Measurements from ENCODE around the gene PEPD.

Gene PEPD

GRCh38 chr19:33392341-33393285 lies 129.0 kb downstream of the PEPD start:
- TF ChIP-seq, protein P1, sequence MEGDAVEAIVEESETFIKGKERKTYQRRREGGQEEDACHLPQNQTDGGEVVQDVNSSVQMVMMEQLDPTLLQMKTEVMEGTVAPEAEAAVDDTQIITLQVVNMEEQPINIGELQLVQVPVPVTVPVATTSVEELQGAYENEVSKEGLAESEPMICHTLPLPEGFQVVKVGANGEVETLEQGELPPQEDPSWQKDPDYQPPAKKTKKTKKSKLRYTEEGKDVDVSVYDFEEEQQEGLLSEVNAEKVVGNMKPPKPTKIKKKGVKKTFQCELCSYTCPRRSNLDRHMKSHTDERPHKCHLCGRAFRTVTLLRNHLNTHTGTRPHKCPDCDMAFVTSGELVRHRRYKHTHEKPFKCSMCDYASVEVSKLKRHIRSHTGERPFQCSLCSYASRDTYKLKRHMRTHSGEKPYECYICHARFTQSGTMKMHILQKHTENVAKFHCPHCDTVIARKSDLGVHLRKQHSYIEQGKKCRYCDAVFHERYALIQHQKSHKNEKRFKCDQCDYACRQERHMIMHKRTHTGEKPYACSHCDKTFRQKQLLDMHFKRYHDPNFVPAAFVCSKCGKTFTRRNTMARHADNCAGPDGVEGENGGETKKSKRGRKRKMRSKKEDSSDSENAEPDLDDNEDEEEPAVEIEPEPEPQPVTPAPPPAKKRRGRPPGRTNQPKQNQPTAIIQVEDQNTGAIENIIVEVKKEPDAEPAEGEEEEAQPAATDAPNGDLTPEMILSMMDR (conservative IDR thresholded peaks at IDR 0.05; ENCODE audit: low read depth, low read length) = no peak
- H3K4me3 ChIP-seq (ENCODE audit: low read length) = no peak overlapping the region
- no peak for DNase-seq (ENCODE audit: low read depth)

- H3K4me3 ChIP-seq (ENCODE audit: low read length) = no peak overlapping the region
- no peak for DNase-seq (ENCODE audit: low read depth)
- TF ChIP-seq, protein P1 (conservative IDR thresholded peaks at IDR 0.05; ENCODE audit: low read depth, low read length) = no peak
Observed at GRCh38 chr19:33391631-33392249, 129.9 kb downstream of the PEPD start.

DNA sequence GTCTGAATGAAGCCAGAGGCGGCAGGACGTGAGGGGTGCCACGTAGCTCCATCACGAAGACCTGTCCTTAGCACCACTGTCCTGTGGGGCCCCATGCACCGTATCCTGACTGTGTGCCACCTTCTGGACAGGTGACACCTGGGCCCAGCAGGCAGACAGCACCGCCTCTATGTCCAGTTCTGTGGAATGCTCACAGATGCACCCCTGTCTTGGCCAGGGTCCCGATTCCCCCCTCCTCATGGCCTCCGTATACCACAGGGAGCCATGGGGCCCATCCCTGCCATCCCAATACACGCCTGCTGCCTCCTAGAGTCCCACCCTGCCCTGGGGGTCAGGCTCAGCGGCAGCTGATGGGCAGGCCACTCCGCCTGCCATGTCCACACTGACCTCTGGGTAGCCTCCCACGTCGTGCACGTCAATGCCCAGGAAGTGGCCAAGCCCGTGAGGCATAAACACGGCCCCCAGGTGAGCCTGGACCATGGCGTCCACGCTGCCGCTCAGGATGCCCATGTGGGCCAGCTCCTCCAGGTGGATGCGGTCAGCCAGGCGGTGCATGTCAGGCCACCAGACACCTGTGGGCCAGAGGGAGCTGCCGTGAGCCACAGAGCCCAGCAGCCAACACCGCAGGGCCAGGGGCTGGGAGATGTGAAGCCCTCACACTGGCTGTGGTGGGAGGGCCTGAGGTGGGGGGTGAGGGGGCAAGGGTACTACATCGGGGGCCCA lies 130.5 kb downstream of the PEPD start:
- no peak overlapping the region for H3K4me3 ChIP-seq (ENCODE audit: low read length)
- DNase-seq (ENCODE audit: low read depth) = no peak

GRCh38 chr19:33390101-33390907 lies 131.3 kb downstream of the PEPD start:
- TF ChIP-seq, protein P1 (conservative IDR thresholded peaks at IDR 0.05; ENCODE audit: low read depth, low read length) = no peak
- no peak for DNase-seq (ENCODE audit: low read depth)
- no peak overlapping the region for H3K4me3 ChIP-seq (ENCODE audit: low read length)

More for the DNA sequence above, 130.5 kb downstream of the PEPD start:
- TF ChIP-seq, protein P1 (conservative IDR thresholded peaks at IDR 0.05; ENCODE audit: low read depth, low read length) = no peak

GRCh38 chr19:33389421-33390100 lies 132.0 kb downstream of the PEPD start:
- DNase-seq (ENCODE audit: low read depth) = no peak
- TF ChIP-seq, protein P1 (conservative IDR thresholded peaks at IDR 0.05; ENCODE audit: low read depth, low read length) = no peak
- no peak overlapping the region for H3K4me3 ChIP-seq (ENCODE audit: low read length)
